Jurkat, Clone E6-1 (cell line): ENCODE data around the gene SPATA17.

Experiments
- DNase-seq: peaks from one replicate; pipeline ENCODE4 v3.0.0-alpha.2; 2011; ENCODE audit warnings: low read depth, low spot score
- H3K4me3 ChIP-seq: 2 replicates; pipeline ENCODE4 v1.5.1; 2011; ENCODE audit warnings: mild to moderate bottlenecking, low read length, control low read depth, moderate library complexity

Gene SPATA17

DNA sequence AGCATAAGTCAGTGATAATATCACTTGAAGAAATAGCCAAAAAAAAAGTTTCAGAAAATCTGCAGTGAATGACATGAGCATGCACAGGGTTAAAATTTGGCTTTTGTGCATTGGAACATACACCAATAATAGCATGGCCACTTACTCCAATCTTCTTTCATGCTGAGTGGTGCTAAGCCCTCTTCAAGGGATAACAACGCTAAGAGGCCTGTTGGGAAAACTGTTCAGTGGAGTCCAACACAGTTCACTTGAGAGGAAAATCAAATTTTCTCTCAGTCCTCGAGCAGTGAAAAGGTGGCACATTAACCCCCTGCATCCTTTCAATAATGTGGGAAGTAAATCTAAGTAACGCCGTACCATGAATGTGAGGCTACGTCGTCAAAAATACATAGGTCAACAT, 264.7 kb downstream of the SPATA17 start:
- no peak for DNase-seq
- H3K4me3 ChIP-seq, result no peak overlapping the region

DNA sequence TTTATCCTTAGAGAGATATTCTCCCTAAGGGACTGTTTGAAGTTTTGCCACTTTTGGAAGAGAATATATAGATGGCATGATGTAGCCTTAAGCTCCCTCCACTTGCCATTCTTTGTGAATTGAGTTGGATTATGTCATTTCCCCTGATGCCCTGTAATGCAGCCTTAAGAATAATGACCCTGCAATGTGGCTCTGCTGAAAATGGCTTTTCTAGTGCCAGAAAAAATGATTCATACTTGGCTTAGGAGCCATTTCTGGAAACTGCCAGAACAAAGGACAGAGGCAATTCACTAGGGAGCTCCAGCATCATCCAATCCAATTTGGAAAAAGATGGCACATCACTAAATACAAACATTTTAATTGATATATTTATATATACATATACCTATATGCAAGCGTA, 265.3 kb downstream of the SPATA17 start:
- no peak for DNase-seq
- H3K4me3 ChIP-seq, result no peak overlapping the region

DNA sequence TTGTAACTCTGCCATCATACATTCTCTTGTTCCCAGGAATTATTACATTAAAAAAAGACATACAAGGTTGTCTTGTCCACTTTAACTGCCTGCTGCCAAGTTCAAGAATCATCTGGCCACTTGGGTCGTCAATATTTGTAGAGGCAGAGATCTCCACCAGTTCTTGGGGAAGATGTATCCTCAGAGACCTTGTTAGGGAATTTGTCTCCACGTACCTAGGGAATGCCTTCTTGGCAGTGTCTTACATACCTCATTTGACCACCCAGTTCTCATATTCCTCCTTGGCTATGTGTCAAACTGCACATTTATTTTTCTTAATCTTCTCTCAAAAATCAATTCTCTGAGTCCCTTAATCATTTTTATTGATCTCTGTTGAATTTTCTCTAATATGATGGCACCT, 266.0 kb downstream of the SPATA17 start:
- no peak for DNase-seq
- H3K4me3 ChIP-seq, result no peak overlapping the region

DNA sequence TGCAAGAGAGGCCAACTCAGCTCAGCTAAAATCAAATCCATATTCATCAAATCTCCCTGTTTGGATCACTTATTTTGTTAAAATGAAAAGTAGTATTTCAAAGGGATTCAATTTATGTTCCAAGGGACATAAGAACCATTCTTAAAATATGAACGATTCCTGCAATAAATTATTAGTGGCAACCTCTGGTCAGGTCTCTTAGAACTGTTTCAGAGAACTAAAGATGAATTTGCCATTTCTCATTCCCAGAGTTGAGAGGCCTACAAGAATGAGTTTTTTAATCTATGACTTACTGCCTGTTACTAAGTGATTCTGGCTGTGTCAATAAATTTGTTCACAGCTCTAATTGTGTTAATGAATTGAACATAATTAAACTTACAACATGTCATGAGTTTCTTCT, 268.5 kb downstream of the SPATA17 start:
- no peak for DNase-seq
- no peak overlapping the region for H3K4me3 ChIP-seq

DNA sequence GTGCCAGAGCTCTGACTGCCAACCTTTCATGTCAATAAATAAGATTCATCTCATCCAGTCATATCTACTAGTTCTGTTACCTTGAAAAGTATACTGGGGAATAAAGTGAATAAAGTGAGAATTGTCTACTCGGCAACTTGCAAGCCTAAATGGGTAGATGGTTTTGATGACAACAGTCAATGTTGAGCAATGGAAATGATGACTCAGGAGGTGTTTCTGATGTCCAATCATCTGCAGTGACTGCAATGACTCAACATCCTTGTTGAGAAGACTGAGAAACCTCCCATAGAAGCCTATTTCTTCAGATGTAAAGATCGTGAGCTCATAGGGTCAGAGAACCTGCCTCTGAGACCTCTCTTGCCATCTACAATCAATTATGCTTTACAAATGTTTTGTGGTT, 276.4 kb downstream of the SPATA17 start:
- no peak overlapping the region for H3K4me3 ChIP-seq
- no peak for DNase-seq

DNA sequence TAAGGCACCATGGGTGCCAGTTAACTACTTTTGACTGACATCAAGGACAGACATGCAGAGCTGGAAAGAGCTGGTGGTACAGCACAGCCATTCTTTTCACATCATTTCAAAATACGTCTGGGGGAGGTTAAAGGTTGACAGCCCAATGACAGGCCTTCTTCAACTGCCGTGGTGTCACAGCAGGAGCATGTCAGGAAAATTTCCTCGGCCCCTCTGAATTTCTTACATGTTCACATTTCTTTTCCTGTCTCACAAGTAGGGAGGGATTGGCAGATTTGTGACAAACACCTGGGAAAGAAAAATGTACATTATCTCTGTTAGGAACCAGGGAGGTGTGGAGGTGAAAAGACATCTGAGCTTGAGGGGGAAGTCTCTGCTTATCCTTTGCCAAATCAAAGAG, 279.1 kb downstream of the SPATA17 start:
- no peak for DNase-seq
- H3K4me3 ChIP-seq, result no peak overlapping the region

DNA sequence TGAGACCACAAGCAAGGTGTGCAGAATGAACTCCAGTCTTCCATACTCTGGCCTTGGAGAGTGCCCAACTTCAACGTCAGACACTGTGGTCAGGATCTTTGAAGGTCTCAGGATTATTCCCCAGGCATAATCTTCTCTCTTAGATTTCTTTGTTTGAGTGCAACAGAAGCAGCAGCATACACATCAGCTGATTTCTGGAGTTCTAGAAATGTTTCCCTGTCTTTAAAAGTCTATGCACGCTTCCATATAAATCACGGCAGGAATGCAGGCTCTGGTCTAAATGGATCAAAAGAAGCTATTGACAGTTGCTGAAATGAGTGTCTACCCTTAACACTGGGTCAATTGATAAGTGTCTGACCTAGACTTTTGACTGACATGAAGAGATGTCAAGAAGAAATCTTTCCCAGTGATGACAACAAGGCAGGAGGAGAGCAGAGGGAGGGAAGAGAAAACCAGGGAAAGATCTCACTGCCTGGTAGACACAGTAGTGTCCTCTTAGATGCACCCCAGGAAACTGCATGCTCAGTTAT, 279.7 kb downstream of the SPATA17 start:
- no peak for DNase-seq
- H3K4me3 ChIP-seq, result no peak overlapping the region

DNA sequence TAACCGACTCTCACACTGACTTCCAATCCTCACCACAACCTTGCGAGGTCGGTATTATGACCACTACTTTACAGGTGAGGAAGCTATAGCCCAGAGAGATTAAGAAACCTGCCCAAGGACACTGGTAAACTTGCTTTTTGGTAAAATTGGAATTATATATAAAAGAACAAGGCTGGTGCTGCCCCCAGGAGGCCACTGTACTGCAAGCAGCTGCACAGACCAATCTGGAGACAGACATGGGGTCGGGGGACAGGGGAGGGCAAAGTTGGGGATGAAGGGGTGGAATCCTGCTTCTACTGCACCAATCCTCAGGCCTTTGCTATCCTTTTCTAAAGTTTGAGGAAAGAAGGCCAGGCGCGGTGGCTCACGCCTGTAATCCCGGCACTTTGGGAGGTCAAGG, 280.8 kb downstream of the SPATA17 start:
- no peak overlapping the region for H3K4me3 ChIP-seq
- DNase-seq, result peak; percentile 1

DNA sequence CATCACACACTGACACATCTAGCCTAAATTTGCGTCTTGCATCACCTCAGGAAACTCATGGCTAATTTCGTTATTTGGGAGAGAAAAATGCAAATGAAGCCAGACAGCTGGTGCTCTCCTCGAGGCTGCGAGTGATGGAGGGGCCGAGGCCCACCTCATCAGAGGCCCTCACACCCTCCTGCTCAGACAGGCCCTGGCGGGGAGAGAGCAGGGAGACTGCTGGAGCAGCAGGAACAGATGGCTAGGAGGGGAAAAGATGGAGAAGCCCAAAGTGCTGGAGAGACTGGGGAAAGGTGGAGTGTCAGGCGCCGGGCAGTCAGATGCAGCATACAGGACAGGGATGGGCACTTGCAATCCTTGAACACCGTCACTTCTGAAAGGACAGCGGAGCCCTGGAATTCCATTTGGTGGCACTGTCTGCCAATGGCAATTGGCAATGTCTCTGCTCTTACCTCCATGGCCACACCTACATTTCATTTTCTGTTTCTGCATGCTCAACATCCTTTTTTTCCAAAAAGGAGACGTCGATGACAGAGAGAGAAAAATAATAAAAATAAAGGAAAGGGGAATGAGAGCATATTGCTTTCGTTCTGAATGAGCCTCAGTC, 286.2 kb downstream of the SPATA17 start:
- DNase-seq, result no peak
- no peak overlapping the region for H3K4me3 ChIP-seq

DNA sequence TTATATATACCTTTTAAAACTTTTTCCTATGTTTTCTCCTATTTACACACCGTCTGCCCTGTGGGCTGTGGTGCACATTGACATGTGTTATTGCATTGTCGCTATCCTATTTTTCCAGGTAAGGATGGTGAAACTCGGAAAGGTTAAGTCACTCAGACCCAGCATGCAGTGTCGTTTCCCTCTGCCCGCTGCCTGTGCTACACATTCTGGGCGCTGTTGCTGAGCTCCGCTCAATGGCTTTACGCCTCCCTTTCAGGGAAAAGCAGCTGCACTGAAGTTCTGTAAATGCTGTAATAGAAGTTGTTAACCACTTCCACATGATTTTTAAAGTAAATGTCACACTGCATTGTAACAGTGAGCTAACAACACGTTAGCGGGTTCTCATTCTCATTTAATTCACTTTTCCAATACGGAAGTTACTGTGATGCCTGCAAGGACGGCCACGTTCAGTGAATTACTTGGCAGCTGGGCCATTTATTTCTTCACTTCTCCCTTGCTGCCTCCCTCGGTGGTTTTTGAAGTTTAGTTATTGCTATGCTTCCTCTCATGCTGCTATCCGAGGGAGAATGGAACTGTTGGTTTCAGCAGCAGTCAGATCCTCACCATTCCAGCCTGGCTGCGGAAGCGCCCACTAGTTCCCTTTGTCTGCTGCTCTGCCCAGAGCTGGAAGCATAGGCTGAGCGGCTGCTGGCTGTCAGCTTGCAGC, 288.7 kb downstream of the SPATA17 start:
- no peak overlapping the region for H3K4me3 ChIP-seq
- DNase-seq, result no peak
